Heart left ventricle (tissue), 16 donors: ENCODE data around the gene TPBGL. TPM values are rescaled to one million over a fixed set of nuclear protein-coding genes. Genes with fewer than 3 reads are reported as not detected.

Source experiments
- ATAC-seq, 4 donors: fragments of 200-7000 bp; cut with Tn5 transposase; one replicate each; pipeline ENCODE4 v1.9.1; 2020 to 2022; ENCODE audit warnings: moderate library complexity in 4 of 4, mild to moderate bottlenecking in 3 of 4, moderate number of reproducible peaks in 1 of 4
- DNase-seq, 5 donors: peaks; one replicate each; pipeline ENCODE4 v3.0.0-alpha.2; 2020
- H3K27ac ChIP-seq, 12 donors: fragments of 200-600 bp; sonication (generic) in 4 of 12; one replicate each; pipeline versions ENCODE4 v1.5.0 to v1.8.0; 2016 to 2022; ENCODE audit warnings: mild to moderate bottlenecking in 2 of 12
- H3K27me3 ChIP-seq, 9 donors: fragments of 200-600 bp; sonication (generic) in 2 of 9; one replicate each; pipeline versions ENCODE4 v1.5.1 to v1.8.0; 2016 to 2022; ENCODE audit warnings: mild to moderate bottlenecking in 3 of 9
- H3K36me3 ChIP-seq, 9 donors: fragments of 200-600 bp; sonication (generic) in 2 of 9; one replicate each; pipeline versions ENCODE4 v1.5.0 to v1.8.0; 2018 to 2022; ENCODE audit warnings: mild to moderate bottlenecking in 2 of 9
- H3K4me1 ChIP-seq, 12 donors: fragments of 200-600 bp; sonication (generic) in 4 of 12; one replicate each; pipeline versions ENCODE4 v1.5.0 to v1.8.0; 2016 to 2022; ENCODE audit warnings: mild to moderate bottlenecking in 3 of 12
- H3K4me3 ChIP-seq, 12 donors: fragments of 200-600 bp; sonication (generic) in 4 of 12; one replicate each; pipeline versions ENCODE4 v1.5.0 to v1.8.0; 2017 to 2022; ENCODE audit warnings: mild to moderate bottlenecking in 9 of 12, moderate library complexity in 4 of 12
- H3K9me3 ChIP-seq, 12 donors: fragments of 200-600 bp; sonication (generic) in 4 of 12; one replicate each; pipeline versions ENCODE4 v1.5.0 to v1.8.0; 2016 to 2022; ENCODE audit warnings: mild to moderate bottlenecking in 1 of 12
- CTCF ChIP-seq, 12 donors: fragments of 200-600 bp; sonication (generic) in 4 of 12; IDR thresholded peaks; one replicate each; pipeline versions ENCODE4 v1.5.0 to v1.8.0; 2018 to 2022; ENCODE audit warnings: antibody characterized with exemption in 12 of 12, mild to moderate bottlenecking in 5 of 12
- POLR2A ChIP-seq, 2 donors: fragments of 450-650 bp; IDR thresholded peaks; one replicate each; pipeline ENCODE4 v1.6.1; 2017; ENCODE audit warnings: antibody characterized with exemption in 2 of 2, mild to moderate bottlenecking in 2 of 2, moderate library complexity in 2 of 2
- WGBS, 4 donors: extraction: QIAGEN DNeasy Blood & Tissue Kit in 2 of 4; methylation state at CpG; one replicate each; pipeline versions ENCODE4 v1.1.5 to v1.1.7; 2013 to 2018; 5-methylcytosine and 5-hydroxymethylcytosine counted together
- intact Hi-C, 10 donors: fragments of 100-400 bp; cut with DNase I; formaldehyde crosslinking; loops; one replicate each; pipeline versions ENCODE4 v1.11.1 to v1.14.2; 2022
- polyA plus RNA-seq, 2 donors: library from polyadenylated mRNA; stranded (reverse); fragments of 200-250 nt; gene quantifications; one replicate each; pipeline ENCODE4 v1.2.3, GENCODE V29; 2013
- total RNA-seq, 9 donors: library from RNA; depleted of rRNA in 2 of 9; stranded (reverse); fragments of >200 nt in 2 of 9; fragmentation: NEBNext Ultra II Directional in 3 of 9; extraction: Animal tissue kit (Norgen Biotek cat#: 25700) in 3 of 9; gene quantifications; one replicate each; pipeline versions ENCODE4 v1.1.0 to v1.2.4, GENCODE V29; 2016 to 2023
- donor health status: ischemic (EF 13 %, LVEDD 7.1; RV severe dilation, severe dysfunction).
- donor health status: healthy with polysubstance abuse.
- donor health status: DM: no; HTN: yes; CAD: no.
- donor health status: DM: no; HTN: no; CAD: no.
- donor health status: ischemic (EF 25% LVEDD 6.9; RV normal size, moderate dysfunction).
- donor health status: ischemic (EF 25% LVEDD 5.7; RV mildly dilated, moderate dysfunction).
- donor health status: healthy.
- donor health status: DM: yes; HTN: yes; CAD: no.
- donor health status: ischemic (EF 35%, LVEDD 5.7; RV mildly dilated, moderate dysfunction).
- donor health status: nonischemic (EF 11% LVEDD 7.7; RV severe dilation, severe dysfunction).
- donor health status: DM: yes; HTN: yes; CAD: no.
- donor health status: PGD.
- donor health status: ischemic (EF 29% LVEDD 5.4; RV normal size, mild dysfunction).
- donor health status: nonischemic (EF 23%, LVEDD 6.1; RV moderate dilation, normal function).

TPBGL gene
- total and polyA plus RNA-seq, 11 donors, result 0.07 to 1.0 (median 0.14) TPM; not detected in 5

- Histone ChIP-seq H3K9me3 (no peaks in the 10 kb centered on the region), H3K27me3 (peaks cover 0 to 5% (median 0%) of the 10 kb centered on the region in 9 donors), H3K36me3 (peaks cover 0 to 34% (median 0%) of the 10 kb centered on the region in 9 donors), H3K4me1 (peaks cover 0 to 9% (median 2%) of the 10 kb centered on the region in 12 donors), H3K27ac (peak overlapping the region in 1 of 12 donors; percentile 37), H3K4me3 (no peak overlapping the region)
- no peak for TF ChIP-seq POLR2A (IDR thresholded peaks at IDR 0.05)
- TF ChIP-seq CTCF (IDR thresholded peaks at IDR 0.05), result no peak
- intact Hi-C loops, result loop anchor here in 8 of 10 donors (1.0 to 2.0 kb wide), 5 partner anchors 45 to 275 kb away; no protein-coding TSS in a partner anchor
- DNase-seq (no peak), ATAC-seq (no peak)
- 85 to 90% (median 86%) methylated on average over 10 of the region's 10 CpGs for WGBS, 4 donors
These were observed 36.4 kb upstream of the TPBGL start for GRCh38 chr11:75204012-75204674.

GRCh38 chr11:75204685-75205563 lies 35.6 kb upstream of the TPBGL start:
- DNase-seq, result peak; percentile 87 to 94 (median 88)
- Histone ChIP-seq H3K27me3 (peaks cover 0 to 8% (median 0%) of the 10 kb centered on the region in 9 donors), H3K4me3 (no peak overlapping the region), H3K9me3 (no peaks in the 10 kb centered on the region), H3K4me1 (peaks cover 0 to 9% (median under 1%) of the 10 kb centered on the region in 12 donors), H3K36me3 (peaks cover 0 to 27% (median 0%) of the 10 kb centered on the region in 9 donors), H3K27ac (peak overlapping the region in 1 of 12 donors; percentile 37)
- peak; percentile 90 to 96 (median 95) for ATAC-seq
- 29 to 42% (median 30%) methylated on average over 5 to 9 of the region's 9 CpGs for WGBS, 4 donors
- intact Hi-C loops, result loop anchor here (1.0 to 5.0 kb wide), 8 partner anchors 37 to 276 kb away; partner anchors contain the start of gene TPBGL (in 3 of the 10)
- TF ChIP-seq POLR2A (IDR thresholded peaks at IDR 0.05) (no peak), CTCF (IDR thresholded peaks at IDR 0.05) (peak; percentile 87 to 97 (median 92))

GRCh38 chr11:75205564-75206020 lies 35.0 kb upstream of the TPBGL start:
- H3K36me3 ChIP-seq, result peaks cover 0 to 27% (median 0%) of the 10 kb centered on the region in 9 donors
- H3K4me1 ChIP-seq, result peaks cover 0 to 9% (median 0%) of the 10 kb centered on the region in 12 donors
- no peak overlapping the region for H3K27ac ChIP-seq
- no peak for ATAC-seq
- DNase-seq, result no peak
- TF ChIP-seq CTCF (IDR thresholded peaks at IDR 0.05) (no peak), POLR2A (IDR thresholded peaks at IDR 0.05) (no peak)
- peaks cover 0 to 12% (median 0%) of the 10 kb centered on the region in 9 donors for H3K27me3 ChIP-seq
- H3K4me3 ChIP-seq, result no peak overlapping the region
- H3K9me3 ChIP-seq, result no peaks in the 10 kb centered on the region
- WGBS, 4 donors, result 74 to 85% (median 79%) methylated on average over 5 of the region's 5 CpGs
- intact Hi-C loops, result loop anchor here (1.0 to 5.0 kb wide), 8 partner anchors 37 to 277 kb away; partner anchors contain the start of gene TPBGL (in 3 of the 10)
